Brain microvascular endothelial cell (primary cell): ENCODE results near the gene POU2F1.

ENCODE experiments used
- DNase-seq: peaks from one replicate; pipeline ENCODE4 v3.0.0-alpha.2; 2020
- H3K27ac ChIP-seq: fragments of 250-450 bp; sonication (Bioruptor Pico); 2 replicates; pipeline ENCODE4 v1.5.1; 2020; ENCODE audit warnings: mild to moderate bottlenecking, moderate library complexity
- H3K27me3 ChIP-seq: fragments of 250-450 bp; sonication (Bioruptor Pico); replicated peaks from 2 replicates; pipeline ENCODE4 v1.5.1; 2020; ENCODE audit warnings: mild to moderate bottlenecking
- H3K36me3 ChIP-seq: fragments of 250-450 bp; sonication (Bioruptor Pico); replicated peaks from 2 replicates; pipeline ENCODE4 v1.5.1; 2020; ENCODE audit warnings: mild to moderate bottlenecking
- H3K4me3 ChIP-seq: 2 replicates; pipeline ENCODE4 v1.5.1; 2011; ENCODE audit warnings: low read depth, mild to moderate bottlenecking, control low read depth, low read length, moderate library complexity
- in situ Hi-C: cut with HindIII; loops from 2 replicates; pipeline ENCODE4 v1.10.0; 2017; ENCODE audit warnings: low sequenced_read_pairs, low pct_ligation_motif_present
- TF ChIP-seq, protein P1 (sequence below): IDR thresholded peaks from 2 replicates; pipeline ENCODE4 v1.5.1; 2011; ENCODE audit warnings: low read depth, mild to moderate bottlenecking, moderate library complexity, low read length, control low read depth, inconsistent platforms; ENCODE audit errors: missing control alignments

The POU2F1 gene

GRCh38 chr1:167345386-167345733 lies 124.7 kb downstream of the POU2F1 start:
- no peaks in the 10 kb centered on the region for H3K27me3 ChIP-seq
- DNase-seq, result no peak
- H3K36me3 ChIP-seq, result no peaks in the 10 kb centered on the region
- in situ Hi-C loops, result no loop called here
- no peak overlapping the region for H3K27ac ChIP-seq
- TF ChIP-seq, protein P1, sequence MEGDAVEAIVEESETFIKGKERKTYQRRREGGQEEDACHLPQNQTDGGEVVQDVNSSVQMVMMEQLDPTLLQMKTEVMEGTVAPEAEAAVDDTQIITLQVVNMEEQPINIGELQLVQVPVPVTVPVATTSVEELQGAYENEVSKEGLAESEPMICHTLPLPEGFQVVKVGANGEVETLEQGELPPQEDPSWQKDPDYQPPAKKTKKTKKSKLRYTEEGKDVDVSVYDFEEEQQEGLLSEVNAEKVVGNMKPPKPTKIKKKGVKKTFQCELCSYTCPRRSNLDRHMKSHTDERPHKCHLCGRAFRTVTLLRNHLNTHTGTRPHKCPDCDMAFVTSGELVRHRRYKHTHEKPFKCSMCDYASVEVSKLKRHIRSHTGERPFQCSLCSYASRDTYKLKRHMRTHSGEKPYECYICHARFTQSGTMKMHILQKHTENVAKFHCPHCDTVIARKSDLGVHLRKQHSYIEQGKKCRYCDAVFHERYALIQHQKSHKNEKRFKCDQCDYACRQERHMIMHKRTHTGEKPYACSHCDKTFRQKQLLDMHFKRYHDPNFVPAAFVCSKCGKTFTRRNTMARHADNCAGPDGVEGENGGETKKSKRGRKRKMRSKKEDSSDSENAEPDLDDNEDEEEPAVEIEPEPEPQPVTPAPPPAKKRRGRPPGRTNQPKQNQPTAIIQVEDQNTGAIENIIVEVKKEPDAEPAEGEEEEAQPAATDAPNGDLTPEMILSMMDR, result no peak
- no peak overlapping the region for H3K4me3 ChIP-seq

- H3K4me3 ChIP-seq, result no peak overlapping the region
- in situ Hi-C loops, result no loop called here
- H3K27me3 ChIP-seq, result no peaks in the 10 kb centered on the region
- TF ChIP-seq, protein P1, result no peak
- DNase-seq, result no peak
- no peak overlapping the region for H3K27ac ChIP-seq
- no peaks in the 10 kb centered on the region for H3K36me3 ChIP-seq
Observed at GRCh38 chr1:167357305-167357704, 136.6 kb downstream of the POU2F1 start.

DNA sequence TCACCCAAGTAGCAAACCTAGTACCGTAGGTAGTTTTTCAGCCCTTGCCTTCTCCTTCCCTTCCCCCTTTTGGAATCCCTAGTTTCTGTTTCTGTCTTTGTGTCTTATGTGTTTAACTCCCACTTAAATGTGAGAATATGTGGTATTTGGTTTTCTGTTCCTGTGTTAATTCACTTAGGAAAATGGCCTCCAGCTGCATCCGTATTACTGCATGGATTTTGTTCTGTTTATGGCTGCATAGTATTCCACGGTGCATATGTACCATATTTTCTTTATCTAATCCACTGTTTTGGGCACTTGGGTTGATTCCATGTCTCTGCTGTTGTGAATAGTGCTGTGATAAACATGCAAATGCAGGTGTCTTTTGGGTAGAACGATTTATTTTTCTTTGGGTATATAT lies 138.6 kb downstream of the POU2F1 start:
- DNase-seq, result no peak
- TF ChIP-seq, protein P1, result no peak
- Histone ChIP-seq H3K27ac (no peak overlapping the region), H3K36me3 (no peaks in the 10 kb centered on the region), H3K27me3 (no peaks in the 10 kb centered on the region), H3K4me3 (no peak overlapping the region)
- in situ Hi-C loops, result no loop called here

DNA sequence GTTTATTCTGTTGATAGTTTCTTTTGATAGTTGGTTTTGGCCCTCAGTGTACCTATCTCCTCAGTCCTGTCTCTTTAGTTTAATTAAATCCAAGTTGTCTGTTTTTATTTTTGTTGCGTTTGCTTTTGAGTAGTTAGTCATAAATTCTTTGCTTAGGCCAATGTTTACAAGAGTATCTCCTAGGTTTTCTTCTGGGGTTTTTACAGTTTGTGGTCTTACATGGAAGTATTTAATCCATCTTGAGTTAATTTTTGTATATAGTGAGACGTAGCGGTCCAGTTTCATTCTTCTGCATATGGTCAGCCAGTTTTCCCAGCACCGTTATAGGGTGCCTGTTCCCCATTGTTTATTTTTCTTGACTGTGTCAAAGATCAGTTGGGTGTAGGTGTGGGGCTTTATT lies 139.4 kb downstream of the POU2F1 start:
- no peak overlapping the region for H3K27ac ChIP-seq
- in situ Hi-C loops, result no loop called here
- no peaks in the 10 kb centered on the region for H3K36me3 ChIP-seq
- H3K27me3 ChIP-seq, result no peaks in the 10 kb centered on the region
- H3K4me3 ChIP-seq, result no peak overlapping the region
- no peak for DNase-seq
- TF ChIP-seq, protein P1, result no peak

DNA sequence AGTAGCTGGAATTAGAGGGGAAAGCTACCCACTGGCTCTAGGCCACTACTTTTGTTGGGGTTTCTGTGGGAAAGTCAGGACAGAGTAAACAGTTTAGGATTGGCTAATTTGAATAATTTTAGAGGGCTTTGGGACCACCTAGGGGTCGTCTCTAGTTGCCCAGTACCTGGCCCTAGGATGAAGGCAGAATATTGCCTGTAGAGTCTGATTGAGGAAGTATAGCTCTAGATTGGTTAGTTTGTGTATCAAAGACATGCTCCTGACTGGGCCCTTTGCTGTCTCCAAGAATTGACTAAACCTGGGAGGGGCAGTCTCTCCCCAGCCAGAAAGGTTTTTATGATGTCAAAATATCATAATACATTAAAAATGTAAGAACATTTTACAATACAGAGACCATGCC lies 142.0 kb downstream of the POU2F1 start:
- TF ChIP-seq, protein P1, result no peak
- Histone ChIP-seq H3K27ac (no peak overlapping the region), H3K36me3 (no peaks in the 10 kb centered on the region), H3K4me3 (no peak overlapping the region), H3K27me3 (no peaks in the 10 kb centered on the region)
- in situ Hi-C loops, result no loop called here
- DNase-seq, result no peak

DNA sequence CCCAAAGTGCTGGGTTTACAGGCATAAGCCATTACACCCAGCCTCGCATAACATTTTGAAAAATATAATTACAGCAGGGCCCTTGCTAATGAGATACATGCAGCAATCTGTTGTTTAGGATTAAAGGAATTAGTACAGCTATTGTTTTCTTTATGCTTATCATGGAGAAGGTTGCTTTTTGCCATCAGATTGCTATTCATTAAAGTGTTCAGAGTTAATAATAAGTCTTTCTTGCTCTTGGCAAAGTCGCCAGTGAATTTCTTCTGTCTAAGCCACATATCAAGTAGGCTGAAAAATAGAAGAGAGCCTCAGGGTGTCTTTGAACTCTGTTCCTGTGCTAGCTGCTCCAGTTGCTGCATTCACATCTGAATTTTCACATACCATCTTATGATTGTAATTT lies 144.1 kb downstream of the POU2F1 start:
- H3K36me3 ChIP-seq, result no peaks in the 10 kb centered on the region
- DNase-seq, result no peak
- no peaks in the 10 kb centered on the region for H3K27me3 ChIP-seq
- TF ChIP-seq, protein P1, result no peak
- no peak overlapping the region for H3K27ac ChIP-seq
- in situ Hi-C loops, result no loop called here
- no peak overlapping the region for H3K4me3 ChIP-seq
